GM18505 (cell line): ENCODE measurements around the gene TRPM3.

ENCODE experiments used
- ATAC-seq: cut with Tn5 transposase; IDR thresholded peaks from one replicate; pipeline ENCODE4 v1.9.1; 2021; ENCODE audit not compliant: unreplicated experiment
- POLR2A ChIP-seq: IDR thresholded peaks from 4 replicates; pipeline ENCODE4 v1.6.1; 2011; ENCODE audit warnings: borderline replicate concordance; ENCODE audit not compliant: insufficient read depth, insufficient read length; ENCODE audit errors: extremely low read depth

The TRPM3 gene

DNA sequence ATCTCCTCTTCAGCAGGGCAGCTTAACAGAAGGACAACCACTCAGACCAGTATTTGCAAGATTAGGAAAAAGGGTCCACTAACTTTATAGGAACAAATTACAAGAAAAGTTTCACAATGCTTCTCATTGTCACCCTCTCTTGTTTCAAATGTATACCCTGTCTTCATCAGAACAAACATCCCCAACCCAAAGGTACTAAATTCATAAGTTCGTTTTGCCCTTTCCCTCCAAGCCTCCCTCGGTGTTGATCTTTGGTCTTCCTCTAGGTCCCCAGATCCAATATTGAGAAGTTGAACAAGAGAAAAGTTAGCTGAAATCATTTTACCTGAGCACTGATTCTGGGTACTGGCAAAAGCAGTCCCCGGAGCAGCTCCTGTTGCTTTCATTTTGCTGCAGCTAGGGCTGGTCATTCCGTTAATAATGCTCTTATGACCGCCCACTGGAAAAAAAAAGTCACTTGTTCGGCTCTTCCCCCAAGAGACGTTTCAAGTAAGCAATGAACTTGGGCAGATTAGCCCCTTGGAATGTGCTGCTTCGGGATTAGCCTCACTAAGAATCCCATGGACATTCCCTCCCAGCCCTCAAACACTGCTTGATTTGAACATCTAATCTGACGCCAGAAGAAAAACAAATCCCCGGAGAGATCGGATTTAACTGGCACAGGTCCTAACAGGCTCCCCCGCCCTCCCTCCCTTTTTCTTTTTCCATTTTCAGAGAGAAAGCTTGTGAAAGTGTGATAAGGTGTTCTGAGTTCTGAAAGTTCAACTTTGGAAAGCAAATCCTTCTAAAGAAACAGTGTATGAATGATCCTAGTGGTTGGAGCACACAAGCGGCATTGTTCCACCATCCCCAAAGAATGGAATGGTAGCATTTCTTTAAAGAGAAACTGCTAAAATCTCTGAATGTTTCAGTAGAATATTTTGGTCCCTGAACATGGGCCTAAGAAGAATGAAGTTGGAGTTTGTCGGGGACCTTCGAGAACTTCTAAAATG, 252.5 kb downstream of the TRPM3 start:
- TF ChIP-seq POLR2A = no peak
- ATAC-seq = no peak

DNA sequence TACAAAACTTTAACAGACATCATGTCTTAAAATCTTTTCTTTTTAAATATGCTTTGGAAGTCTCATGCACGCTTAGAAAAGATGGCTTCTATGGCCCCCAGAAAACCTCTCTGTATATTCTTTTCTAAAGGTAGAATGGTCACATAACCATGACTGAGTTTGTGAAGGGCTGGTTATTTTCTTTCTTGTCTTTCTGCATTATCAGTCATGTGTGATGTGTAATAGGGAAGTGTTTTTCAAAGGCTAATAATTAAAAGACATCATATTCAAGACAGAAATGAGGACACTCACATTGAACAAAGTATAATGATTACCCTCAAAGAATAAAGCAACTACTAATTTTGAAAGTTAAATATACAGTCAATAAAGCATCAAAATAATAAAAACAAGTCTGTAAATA, 253.4 kb downstream of the TRPM3 start:
- no peak for TF ChIP-seq POLR2A
- ATAC-seq = no peak

DNA sequence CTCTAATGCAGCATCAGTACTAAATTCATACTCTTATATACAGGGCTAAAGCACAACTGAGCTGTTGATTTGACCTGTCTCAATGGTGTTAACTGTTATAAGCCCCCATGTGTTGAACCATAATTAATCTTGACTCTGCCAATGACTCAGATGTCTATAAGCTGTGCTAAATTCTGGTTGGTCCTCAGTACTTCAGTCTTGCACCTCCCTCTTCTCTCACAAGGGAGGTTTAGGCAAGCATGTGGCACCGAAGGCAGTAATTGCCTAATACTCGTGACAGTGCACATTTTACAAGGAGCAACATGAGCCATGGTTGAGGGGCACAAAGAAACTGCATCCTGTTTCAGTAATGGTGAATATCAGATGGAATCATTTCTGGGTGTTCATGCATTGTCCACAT, 255.9 kb downstream of the TRPM3 start:
- ATAC-seq = no peak

DNA sequence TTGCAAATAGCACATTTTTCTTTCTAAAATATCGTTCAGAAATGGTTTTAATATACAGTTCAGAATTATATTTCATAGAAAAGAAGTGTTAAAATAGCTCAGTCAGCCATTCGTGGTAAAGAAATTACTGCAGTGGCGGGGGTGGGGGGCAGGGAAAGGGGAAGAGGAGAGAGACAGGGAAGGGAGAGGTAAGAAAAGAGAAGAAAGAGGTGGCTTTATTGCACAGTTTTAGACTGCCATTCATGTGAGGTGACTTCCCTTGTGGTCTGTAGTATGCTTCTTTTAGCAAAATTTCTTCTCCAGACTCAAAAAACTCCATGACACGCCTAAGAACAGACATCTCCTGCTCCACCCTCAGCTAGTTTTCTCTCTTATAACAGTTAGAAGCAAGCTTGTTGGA, 259.6 kb downstream of the TRPM3 start:
- TF ChIP-seq POLR2A = no peak

More for the DNA sequence above, 255.9 kb downstream of the TRPM3 start:
- TF ChIP-seq POLR2A = no peak

DNA sequence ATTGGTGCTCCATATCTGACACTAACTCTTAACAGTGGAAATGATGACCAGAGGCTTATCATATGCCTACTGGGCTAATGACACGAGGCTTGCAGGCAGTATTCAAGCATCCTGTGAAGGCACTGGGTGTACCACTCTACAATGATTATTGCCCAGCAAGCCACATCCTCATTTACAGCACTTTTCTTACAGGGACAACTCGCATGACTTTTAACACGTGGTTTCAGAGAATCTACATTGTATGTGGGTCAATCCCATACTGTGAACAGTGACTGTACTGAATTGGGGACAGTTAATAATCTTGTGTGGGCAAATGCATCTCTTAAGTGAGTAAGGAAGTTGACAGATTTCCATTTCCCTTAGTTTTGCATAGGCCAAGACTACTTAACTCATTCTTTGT, 260.0 kb downstream of the TRPM3 start:
- ATAC-seq = no peak
- no peak for TF ChIP-seq POLR2A

More for the DNA sequence above, 259.6 kb downstream of the TRPM3 start:
- ATAC-seq = no peak

DNA sequence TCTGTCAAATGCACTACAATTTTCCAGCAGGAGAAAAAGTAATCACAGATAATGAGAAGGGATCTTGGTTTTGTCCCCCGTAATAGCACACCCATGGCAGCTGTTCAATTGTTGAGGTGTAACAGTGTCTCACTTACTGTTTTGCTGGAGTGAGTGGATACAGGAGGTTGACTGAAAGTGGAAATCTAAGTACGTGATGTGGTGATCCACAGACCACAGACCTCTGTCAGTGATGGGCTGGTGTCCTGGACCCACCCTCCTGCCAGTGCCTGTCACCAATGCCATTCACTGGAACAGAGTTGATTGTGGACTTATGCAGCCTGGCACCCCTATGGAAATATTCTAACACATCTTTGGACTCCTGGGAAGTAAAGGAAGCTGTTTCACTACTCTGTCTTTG, 261.7 kb downstream of the TRPM3 start:
- no peak for TF ChIP-seq POLR2A
- ATAC-seq = no peak

DNA sequence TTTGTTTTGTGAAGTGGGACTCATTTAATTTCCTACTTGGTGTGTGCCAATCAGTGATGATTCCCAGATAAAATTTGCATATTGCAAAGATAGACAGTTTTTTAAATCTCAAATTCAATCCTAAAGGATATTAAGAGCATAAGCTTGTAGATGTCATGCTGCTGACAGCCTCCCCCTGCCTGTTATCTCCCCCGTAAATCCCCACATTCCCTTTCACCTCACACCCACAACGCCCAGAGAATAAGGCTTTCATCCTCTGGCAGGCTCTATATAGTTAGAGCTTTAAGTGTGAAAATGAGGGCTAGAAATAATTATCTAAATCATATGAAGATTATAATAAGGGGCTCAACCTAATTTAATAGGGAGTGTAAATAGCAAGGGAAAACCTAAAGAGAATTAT, 265.0 kb downstream of the TRPM3 start:
- ATAC-seq = no peak
- no peak for TF ChIP-seq POLR2A

DNA sequence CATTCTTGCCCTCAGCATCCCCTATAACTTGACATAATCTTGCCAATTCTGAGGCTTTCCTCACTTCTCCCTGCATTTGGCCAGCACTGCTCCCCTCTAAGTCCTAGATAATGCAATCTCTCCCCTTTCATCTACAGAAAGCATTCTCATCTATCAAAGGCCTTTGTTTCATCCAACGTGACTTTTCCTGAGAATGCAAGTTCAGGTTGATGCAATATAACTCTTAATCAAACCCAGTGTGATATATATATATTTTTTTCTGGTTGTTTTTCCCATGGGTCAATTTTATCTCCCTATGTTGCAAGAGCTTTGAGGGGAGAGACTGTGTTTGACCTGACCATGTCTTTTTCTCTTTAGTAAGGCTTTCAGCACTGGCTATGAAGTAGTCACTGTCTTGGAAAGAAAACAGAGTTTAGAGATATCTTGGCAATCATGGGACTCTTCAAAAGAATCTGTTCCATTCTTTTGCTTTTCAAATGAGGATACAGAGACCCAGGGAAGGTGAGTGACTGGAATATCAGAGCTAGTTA, 268.6 kb downstream of the TRPM3 start:
- no peak for TF ChIP-seq POLR2A
- ATAC-seq = no peak

DNA sequence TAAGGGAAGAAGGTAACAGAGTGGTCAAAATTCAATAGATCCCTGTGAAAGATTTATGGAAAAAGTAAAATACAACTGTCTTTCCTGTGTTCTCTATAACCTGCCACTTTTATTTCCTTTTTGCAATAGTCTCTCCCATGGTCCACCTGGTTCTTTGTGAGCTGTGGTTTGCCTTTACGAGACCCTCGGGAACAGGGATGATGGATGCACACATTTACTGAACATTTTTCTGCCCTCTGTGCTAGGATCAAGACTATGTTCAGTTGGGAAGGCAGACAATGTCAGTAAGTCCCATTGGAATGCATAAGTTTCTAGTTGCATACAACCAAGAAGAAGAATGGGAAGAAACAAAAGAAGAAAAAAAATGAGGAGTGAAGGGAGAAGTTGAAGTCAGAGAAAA, 281.2 kb downstream of the TRPM3 start:
- TF ChIP-seq POLR2A = no peak
- ATAC-seq = no peak

DNA sequence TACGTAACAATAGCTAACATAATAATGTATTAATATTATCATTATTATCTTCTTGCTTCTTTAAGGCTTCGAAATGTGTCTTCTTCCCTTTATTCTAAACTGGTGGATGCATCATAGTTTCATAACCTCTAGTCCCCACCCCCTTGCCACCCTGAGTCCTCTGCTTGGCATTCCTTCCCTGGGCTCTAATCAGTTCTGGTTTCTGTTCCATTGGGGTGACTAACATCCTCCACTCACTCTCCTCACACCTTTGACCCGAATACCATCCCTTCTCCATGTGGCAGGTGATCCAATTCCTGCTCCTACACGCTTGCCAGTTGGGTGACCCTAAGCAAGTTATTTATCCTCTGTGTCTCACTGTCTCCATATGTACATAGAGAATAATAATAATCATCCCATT, 286.1 kb downstream of the TRPM3 start:
- ATAC-seq = no peak

DNA sequence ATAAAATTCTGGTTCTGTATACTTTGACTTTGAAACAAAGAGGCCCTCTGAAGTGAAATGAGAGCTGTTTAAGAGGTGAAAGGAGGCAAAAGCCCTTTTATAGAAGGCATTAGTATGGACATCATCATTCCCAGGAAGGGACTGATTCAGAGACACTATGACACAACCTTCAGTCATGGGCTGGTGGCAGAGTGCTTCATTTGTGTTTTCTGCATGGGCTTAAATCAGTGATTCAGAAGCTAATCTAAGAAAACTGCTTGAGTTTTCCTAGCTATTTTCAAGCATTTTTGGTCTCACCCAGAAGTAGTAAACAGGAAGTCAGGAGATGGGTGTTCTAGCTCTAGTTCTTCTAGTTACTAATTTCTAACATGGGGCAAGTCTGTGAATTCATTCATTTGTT, 288.9 kb downstream of the TRPM3 start:
- ATAC-seq = no peak
- TF ChIP-seq POLR2A = no peak

More for the DNA sequence above, 286.1 kb downstream of the TRPM3 start:
- no peak for TF ChIP-seq POLR2A

DNA sequence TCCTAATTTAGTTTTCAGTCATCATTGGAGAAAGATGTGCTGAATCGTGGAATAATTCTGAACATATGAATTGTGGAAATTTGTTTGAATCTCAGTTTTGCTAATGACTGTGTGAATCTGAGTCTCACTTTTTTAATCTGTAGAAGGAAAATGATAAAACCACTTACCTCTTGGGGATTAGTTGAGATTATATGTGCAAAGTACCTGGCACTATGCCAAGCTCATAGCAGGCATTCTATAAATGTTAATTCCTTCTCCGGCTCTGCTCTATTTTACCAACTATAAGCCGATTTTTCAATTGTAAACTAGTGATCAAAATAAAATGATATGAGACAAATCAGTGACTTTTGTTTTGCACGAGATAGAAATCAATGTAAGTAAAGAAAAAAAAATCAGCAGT, 290.8 kb downstream of the TRPM3 start:
- TF ChIP-seq POLR2A = no peak
- ATAC-seq = no peak

DNA sequence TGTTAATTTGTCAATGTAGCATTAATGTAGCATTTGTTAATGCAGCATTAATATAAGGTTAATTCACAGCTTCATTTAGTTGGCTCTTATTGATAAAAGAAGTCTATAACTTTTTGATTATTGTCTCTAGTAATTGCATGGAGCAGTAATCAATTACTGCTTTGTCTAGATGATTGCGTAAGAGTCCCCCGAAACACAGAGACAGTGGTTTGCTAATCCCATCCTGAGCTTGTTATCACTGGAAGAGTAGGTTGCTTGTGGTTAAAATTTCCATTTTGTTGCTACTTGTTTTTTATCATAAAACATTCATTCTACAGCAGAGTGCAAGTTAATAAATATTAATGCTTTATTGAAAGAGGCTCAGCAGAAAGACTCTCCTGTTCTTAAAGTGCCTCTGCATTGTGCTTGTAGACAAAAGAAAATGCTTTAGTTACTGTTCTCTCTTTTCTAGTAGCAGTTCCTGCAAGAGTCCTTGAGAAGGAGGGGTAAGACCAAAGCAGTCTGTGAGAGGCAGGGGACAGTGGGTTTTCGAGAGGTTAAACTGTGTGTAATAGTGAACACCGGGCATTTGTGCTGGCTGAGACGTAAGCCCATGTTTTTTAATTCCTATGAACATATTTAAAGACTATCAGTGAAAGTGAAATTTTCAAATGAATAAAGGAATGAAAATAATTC, 291.7 kb downstream of the TRPM3 start:
- no peak for ATAC-seq
- TF ChIP-seq POLR2A = no peak

DNA sequence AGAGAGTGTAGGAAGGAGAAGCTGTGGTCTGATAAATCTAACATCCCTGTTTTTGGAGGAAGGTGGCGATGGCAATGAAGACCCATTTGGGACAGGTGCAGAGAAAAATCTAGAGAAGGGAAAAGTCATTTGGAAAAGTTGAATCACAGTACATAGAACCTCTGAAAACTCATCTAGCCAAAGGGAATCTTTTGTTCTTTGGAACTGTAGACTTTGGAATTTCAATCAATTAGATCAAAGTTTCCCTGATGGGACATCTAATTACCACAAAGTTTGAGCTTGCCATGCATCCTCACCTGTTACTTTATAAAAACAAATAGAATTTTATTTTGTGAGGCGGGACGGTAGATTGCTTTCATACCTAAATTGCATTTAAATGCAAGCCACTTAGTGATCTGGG, 294.9 kb downstream of the TRPM3 start:
- no peak for ATAC-seq
- no peak for TF ChIP-seq POLR2A

DNA sequence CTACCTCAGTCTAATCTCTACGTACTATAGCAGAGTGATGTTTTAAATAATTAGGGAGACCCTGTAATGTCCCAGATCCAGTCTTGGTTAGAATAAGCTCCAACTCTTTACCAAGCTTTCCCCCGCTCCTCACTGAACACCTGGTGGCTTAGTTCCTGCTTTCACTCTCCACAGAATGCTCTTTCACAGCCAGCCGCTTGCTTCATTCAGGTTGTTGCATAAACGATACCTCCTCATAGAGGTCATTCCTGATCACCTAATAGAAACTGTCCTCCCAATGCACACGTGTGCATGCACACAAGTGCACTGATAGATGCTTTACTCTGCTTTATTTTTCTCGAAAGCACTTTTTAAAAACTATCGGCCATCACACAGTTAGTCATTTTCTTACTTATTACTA, 298.1 kb downstream of the TRPM3 start:
- no peak for ATAC-seq
- no peak for TF ChIP-seq POLR2A

DNA sequence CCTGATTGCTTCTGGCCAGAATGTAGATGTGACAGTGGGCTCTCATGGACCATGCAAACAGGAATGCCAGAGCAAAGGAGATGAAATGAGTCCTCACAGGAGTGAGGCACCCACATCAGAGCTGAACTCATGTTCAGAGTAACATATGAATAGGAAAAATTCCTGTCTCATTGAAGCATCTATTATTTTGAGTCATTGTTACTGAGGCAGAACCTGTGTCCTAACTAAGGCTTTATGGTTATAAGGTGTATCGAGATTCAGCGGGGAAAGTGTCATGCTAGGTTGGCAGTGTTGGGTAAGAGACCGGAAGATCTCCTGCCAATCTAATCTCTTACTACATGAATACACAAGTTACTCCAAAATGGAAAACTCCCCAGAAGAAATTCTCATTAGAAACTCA, 304.1 kb downstream of the TRPM3 start:
- no peak for ATAC-seq
- no peak for TF ChIP-seq POLR2A
